K562 (cell line): ENCODE data around the gene PTGER3. TPM values are rescaled to one million over a fixed set of nuclear protein-coding genes. Genes with fewer than 3 reads are reported as not detected.

Source experiments
- ETS2 ChIP-seq: IDR thresholded peaks from 2 replicates; pipeline ENCODE4 v1.6.1; 2016; ENCODE audit warnings: borderline replicate concordance, missing genetic modification characterization, mild to moderate bottlenecking, moderate library complexity, missing compliant biosample characterization; ENCODE audit not compliant: poor library complexity, severe bottlenecking
- GABPA ChIP-seq: fragments of 200-800 bp; sonication (Bioruptor generic); conservative IDR thresholded peaks from 2 replicates; pipeline ENCODE4 v1.6.1; 2016; ENCODE audit warnings: low read depth, missing genetic modification characterization, missing compliant biosample characterization
- MAFK ChIP-seq: IDR thresholded peaks from 2 replicates; pipeline ENCODE4 v1.6.1; 2011; ENCODE audit warnings: low read length, improper control_type of control experiment
- NFXL1 ChIP-seq: fragments of 450-650 bp; formaldehyde crosslinking; IDR thresholded peaks from 2 replicates; pipeline ENCODE4 v1.4.0; 2021; ENCODE audit warnings: mild to moderate bottlenecking
- POU5F1 ChIP-seq: fragments of 150-350 bp; IDR thresholded peaks from 2 replicates; pipeline ENCODE4 v1.6.1; 2014; ENCODE audit warnings: borderline replicate concordance, low read length, low read depth, mild to moderate bottlenecking; ENCODE audit not compliant: partially characterized antibody
- RFX7 ChIP-seq: fragments of 250-450 bp; sonication (Bioruptor Pico); IDR thresholded peaks from 2 replicates; pipeline ENCODE4 v1.5.1; 2021; ENCODE audit warnings: mild to moderate bottlenecking
- SLC30A9 ChIP-seq: fragments of 250-450 bp; sonication (Bioruptor Pico); IDR thresholded peaks from 2 replicates; pipeline ENCODE4 v1.8.0; 2022; ENCODE audit warnings: mild to moderate bottlenecking, moderate library complexity
- ZNF124 ChIP-seq: sonication (generic); formaldehyde crosslinking; IDR thresholded peaks from 2 replicates; pipeline ENCODE4 v1.8.1; 2022; ENCODE audit warnings: missing genetic modification reagents
- ZNF175 ChIP-seq: fragments of 200-800 bp; sonication (Bioruptor generic); IDR thresholded peaks from 2 replicates; pipeline ENCODE4 v1.6.1; 2016; ENCODE audit warnings: low read depth, mild to moderate bottlenecking, missing genetic modification characterization, missing compliant biosample characterization
- ZNF695 ChIP-seq: fragments of 450-650 bp; formaldehyde crosslinking; IDR thresholded peaks from 2 replicates; pipeline ENCODE4 v1.4.0; 2020; ENCODE audit warnings: mild to moderate bottlenecking, moderate library complexity
- polyA plus RNA-seq, 8 experiments: library from polyadenylated mRNA; depleted of rRNA in 4 of 8; stranded (reverse) in 5 of 8; unstranded in 3 of 8; fragments of >200 nt; fragmentation: Nextera tagmentation in 2 of 8; fragmentation: Illumina TruSeq in 1 of 8; extraction: Ambion mirVana in 2 of 8; extraction: Trizol in 1 of 8; gene quantifications; 2 replicates each; pipeline versions ENCODE4 v1.2.1 to v1.2.3, GENCODE V29; 2011 to 2014; ENCODE audit warnings: inconsistent platforms in 1 of 8, missing spikeins in 1 of 8
- total RNA-seq, 7 experiments: library from RNA; depleted of rRNA in 6 of 7; stranded (reverse); fragments of >200 nt in 6 of 7; fragmentation: Illumina TruSeq in 2 of 7; extraction: Trizol in 2 of 7; gene quantifications; 2 replicates each; pipeline versions ENCODE4 v1.2.1 to v1.2.3, GENCODE V29; 2011 to 2021; ENCODE audit warnings: low replicate concordance in 1 of 7
- TF ChIP-seq, protein P1 (sequence below): fragments of 250-450 bp; sonication (Bioruptor Pico); IDR thresholded peaks from 2 replicates; pipeline ENCODE4 v1.5.0; 2020; ENCODE audit warnings: mild to moderate bottlenecking, borderline replicate concordance
- TF ChIP-seq, protein P2 (sequence below): sonication (generic); formaldehyde crosslinking; IDR thresholded peaks from 2 replicates; pipeline ENCODE4 v1.8.1; 2023; ENCODE audit warnings: missing genetic modification reagents, mild to moderate bottlenecking, borderline replicate concordance
- TF ChIP-seq, protein P3 (sequence below): fragments of 250-450 bp; sonication (Bioruptor Pico); IDR thresholded peaks from 2 replicates; pipeline ENCODE4 v1.8.0; 2021; ENCODE audit warnings: moderate library complexity, mild to moderate bottlenecking, inconsistent platforms
- TF ChIP-seq, protein P4 (sequence below), 2 experiments: IDR thresholded peaks in 1 of 2; conservative IDR thresholded peaks in 1 of 2; 2 replicates each; pipeline ENCODE4 v1.6.1; 2016; ENCODE audit warnings: low read depth in 2 of 2, mild to moderate bottlenecking in 1 of 2, missing compliant biosample characterization in 1 of 2, missing genetic modification characterization in 1 of 2, moderate library complexity in 1 of 2

Gene PTGER3
- total and polyA plus RNA-seq, 9 of the 15 experiments (the other 6 are each of a cell fraction or from before 2014, with no cell fraction given) = 3.8 to 28.5 (median 14.2) TPM

DNA sequence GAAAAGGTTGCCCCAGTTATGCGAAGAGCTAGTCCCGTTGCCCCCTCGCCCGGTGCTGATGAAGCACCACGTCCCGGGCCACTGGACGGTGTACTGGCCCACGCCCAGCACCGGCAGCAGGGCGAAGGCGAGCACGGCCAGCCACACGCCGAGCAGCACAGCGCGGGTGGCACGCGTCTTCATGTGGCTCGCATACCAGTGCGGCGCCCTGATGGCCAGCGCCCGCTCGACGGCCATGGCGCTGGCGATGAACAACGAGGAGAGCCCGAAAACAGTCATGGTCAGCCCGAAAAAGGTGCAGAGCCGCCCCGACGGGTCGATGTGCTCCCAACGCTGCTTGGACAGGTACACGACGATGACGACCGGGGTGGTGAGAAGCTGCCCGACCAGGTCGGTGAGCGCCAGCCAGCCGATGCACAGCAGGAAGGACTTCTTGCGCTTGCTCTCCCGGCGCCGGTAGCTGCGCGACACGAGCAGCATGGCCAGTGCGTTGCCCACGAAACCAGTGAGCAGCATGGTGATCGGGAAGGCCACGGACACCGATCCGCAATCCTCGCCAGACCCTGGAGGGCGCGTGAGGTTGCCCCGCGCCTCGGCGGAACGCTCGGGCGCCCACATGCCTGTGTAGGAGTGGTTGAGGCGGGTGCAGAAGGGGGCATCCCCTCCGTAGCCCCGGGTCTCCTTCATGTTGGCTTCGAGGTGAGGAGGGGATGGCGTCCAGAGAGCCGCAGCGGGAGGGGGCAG, 553 bp downstream of the PTGER3 start (continued):
- TF ChIP-seq ZNF175 (CRISPR knock-in tag) (no peak), GABPA (no peak), POU5F1 (no peak), ETS2 (tag) (no peak), ZNF695 (no peak), NFXL1 (CRISPR knock-in tag) (no peak), ZNF124 (CRISPR knock-in tag) (no peak), SLC30A9 (CRISPR knock-in tag) (no peak), MAFK (no peak), RFX7 (CRISPR knock-in tag) (no peak)
- TF ChIP-seq, protein P1, sequence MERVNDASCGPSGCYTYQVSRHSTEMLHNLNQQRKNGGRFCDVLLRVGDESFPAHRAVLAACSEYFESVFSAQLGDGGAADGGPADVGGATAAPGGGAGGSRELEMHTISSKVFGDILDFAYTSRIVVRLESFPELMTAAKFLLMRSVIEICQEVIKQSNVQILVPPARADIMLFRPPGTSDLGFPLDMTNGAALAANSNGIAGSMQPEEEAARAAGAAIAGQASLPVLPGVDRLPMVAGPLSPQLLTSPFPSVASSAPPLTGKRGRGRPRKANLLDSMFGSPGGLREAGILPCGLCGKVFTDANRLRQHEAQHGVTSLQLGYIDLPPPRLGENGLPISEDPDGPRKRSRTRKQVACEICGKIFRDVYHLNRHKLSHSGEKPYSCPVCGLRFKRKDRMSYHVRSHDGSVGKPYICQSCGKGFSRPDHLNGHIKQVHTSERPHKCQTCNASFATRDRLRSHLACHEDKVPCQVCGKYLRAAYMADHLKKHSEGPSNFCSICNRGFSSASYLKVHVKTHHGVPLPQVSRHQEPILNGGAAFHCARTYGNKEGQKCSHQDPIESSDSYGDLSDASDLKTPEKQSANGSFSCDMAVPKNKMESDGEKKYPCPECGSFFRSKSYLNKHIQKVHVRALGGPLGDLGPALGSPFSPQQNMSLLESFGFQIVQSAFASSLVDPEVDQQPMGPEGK (CRISPR knock-in tag) = no peak
- TF ChIP-seq, protein P2, sequence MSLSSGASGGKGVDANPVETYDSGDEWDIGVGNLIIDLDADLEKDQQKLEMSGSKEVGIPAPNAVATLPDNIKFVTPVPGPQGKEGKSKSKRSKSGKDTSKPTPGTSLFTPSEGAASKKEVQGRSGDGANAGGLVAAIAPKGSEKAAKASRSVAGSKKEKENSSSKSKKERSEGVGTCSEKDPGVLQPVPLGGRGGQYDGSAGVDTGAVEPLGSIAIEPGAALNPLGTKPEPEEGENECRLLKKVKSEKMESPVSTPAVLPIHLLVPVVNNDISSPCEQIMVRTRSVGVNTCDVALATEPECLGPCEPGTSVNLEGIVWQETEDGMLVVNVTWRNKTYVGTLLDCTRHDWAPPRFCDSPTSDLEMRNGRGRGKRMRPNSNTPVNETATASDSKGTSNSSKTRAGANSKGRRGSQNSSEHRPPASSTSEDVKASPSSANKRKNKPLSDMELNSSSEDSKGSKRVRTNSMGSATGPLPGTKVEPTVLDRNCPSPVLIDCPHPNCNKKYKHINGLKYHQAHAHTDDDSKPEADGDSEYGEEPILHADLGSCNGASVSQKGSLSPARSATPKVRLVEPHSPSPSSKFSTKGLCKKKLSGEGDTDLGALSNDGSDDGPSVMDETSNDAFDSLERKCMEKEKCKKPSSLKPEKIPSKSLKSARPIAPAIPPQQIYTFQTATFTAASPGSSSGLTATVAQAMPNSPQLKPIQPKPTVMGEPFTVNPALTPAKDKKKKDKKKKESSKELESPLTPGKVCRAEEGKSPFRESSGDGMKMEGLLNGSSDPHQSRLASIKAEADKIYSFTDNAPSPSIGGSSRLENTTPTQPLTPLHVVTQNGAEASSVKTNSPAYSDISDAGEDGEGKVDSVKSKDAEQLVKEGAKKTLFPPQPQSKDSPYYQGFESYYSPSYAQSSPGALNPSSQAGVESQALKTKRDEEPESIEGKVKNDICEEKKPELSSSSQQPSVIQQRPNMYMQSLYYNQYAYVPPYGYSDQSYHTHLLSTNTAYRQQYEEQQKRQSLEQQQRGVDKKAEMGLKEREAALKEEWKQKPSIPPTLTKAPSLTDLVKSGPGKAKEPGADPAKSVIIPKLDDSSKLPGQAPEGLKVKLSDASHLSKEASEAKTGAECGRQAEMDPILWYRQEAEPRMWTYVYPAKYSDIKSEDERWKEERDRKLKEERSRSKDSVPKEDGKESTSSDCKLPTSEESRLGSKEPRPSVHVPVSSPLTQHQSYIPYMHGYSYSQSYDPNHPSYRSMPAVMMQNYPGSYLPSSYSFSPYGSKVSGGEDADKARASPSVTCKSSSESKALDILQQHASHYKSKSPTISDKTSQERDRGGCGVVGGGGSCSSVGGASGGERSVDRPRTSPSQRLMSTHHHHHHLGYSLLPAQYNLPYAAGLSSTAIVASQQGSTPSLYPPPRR (CRISPR knock-in tag) = no peak
- TF ChIP-seq, protein P3, sequence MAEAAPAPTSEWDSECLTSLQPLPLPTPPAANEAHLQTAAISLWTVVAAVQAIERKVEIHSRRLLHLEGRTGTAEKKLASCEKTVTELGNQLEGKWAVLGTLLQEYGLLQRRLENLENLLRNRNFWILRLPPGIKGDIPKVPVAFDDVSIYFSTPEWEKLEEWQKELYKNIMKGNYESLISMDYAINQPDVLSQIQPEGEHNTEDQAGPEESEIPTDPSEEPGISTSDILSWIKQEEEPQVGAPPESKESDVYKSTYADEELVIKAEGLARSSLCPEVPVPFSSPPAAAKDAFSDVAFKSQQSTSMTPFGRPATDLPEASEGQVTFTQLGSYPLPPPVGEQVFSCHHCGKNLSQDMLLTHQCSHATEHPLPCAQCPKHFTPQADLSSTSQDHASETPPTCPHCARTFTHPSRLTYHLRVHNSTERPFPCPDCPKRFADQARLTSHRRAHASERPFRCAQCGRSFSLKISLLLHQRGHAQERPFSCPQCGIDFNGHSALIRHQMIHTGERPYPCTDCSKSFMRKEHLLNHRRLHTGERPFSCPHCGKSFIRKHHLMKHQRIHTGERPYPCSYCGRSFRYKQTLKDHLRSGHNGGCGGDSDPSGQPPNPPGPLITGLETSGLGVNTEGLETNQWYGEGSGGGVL (CRISPR knock-in tag) = no peak
- TF ChIP-seq, protein P4, sequence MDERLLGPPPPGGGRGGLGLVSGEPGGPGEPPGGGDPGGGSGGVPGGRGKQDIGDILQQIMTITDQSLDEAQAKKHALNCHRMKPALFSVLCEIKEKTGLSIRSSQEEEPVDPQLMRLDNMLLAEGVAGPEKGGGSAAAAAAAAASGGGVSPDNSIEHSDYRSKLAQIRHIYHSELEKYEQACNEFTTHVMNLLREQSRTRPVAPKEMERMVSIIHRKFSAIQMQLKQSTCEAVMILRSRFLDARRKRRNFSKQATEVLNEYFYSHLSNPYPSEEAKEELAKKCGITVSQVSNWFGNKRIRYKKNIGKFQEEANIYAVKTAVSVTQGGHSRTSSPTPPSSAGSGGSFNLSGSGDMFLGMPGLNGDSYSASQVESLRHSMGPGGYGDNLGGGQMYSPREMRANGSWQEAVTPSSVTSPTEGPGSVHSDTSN (CRISPR knock-in tag; IDR thresholded peaks at IDR 0.05; ENCODE audit: low read depth) = no peak
- TF ChIP-seq, protein P4 (tag; conservative IDR thresholded peaks at IDR 0.05; ENCODE audit: low read depth) = no peak
